HCT116 (cell line): ENCODE data around the gene PRL. TPM values are rescaled to one million over a fixed set of nuclear protein-coding genes. Genes with fewer than 3 reads are reported as not detected.

Experiments
- ATAC-seq: fragments of 200-7000 bp; cut with Tn5 transposase; 2 replicates; pipeline ENCODE4 v1.9.1; 2020; ENCODE audit warnings: mild to moderate bottlenecking, moderate library complexity
- BruUV-seq: library from RNA; stranded (reverse); fragments of 400-500 nt; replicated peaks from 2 replicates; lab custom pipeline; 2021; lab: Mats Ljungman, UMichigan
- CTCF ChIA-PET: fragments of 300-600 bp; sonication (Branson Sonifier 250); formaldehyde crosslinking; loops from one replicate; lab custom pipeline; 2021; ENCODE audit warnings: antibody characterized with exemption; lab: Charles Lee
- POLR2A ChIA-PET: fragments of 300-600, 350-600 bp; sonication (Branson Sonifier 250); formaldehyde crosslinking; loops from one replicate; lab custom pipeline; 2021; ENCODE audit warnings: antibody characterized with exemption; lab: Charles Lee
- RAD21 ChIA-PET, 2 experiments: fragments of 300-600 bp; sonication (Branson Sonifier 250); formaldehyde crosslinking; loops; one replicate each; lab custom pipeline; 2023; ENCODE audit warnings: low total read pairs in 2 of 2; ENCODE audit not compliant: uncharacterized antibody in 2 of 2, unreplicated experiment in 2 of 2, low non-redundant PET in 1 of 2; lab: Charles Lee
- DNase-seq: peaks from one replicate; pipeline ENCODE4 v3.0.0-alpha.2; 2010; ENCODE audit warnings: low read depth, low spot score
- H2AFZ ChIP-seq: fragments of 200-600 bp; shearing (Covaris generic), sonication (generic); 2 replicates; pipeline ENCODE4 v1.6.1; 2017; ENCODE audit warnings: low read depth, mixed run types, mixed read lengths, antibody characterized with exemption, low read length; ENCODE audit not compliant: poor library complexity, severe bottlenecking
- H3K27ac ChIP-seq: 2 replicates; pipeline ENCODE4 v1.5.1; 2012; ENCODE audit warnings: low read depth, low read length
- H3K27me3 ChIP-seq: fragments of 200-600 bp; sonication (generic); 2 replicates; pipeline ENCODE4 v1.6.1; 2016; ENCODE audit warnings: mixed run types, low read length, mixed read lengths; ENCODE audit not compliant: insufficient read depth
- H3K36me3 ChIP-seq, 2 experiments: fragments of 200-500 bp in 1 of 2; fragments of 200-600 bp in 1 of 2; sonication (Bioruptor generic) in 1 of 2; sonication (generic) in 1 of 2; 2 replicates each; pipeline versions ENCODE4 v1.5.1 to v1.6.1; 2014 to 2016; ENCODE audit warnings: low read length in 2 of 2, inconsistent platforms in 1 of 2, mixed read lengths in 1 of 2, mixed run types in 1 of 2; ENCODE audit not compliant: insufficient read depth in 2 of 2, control insufficient read depth in 1 of 2
- H3K4me1 ChIP-seq, 2 experiments: fragments of 200-600 bp in 1 of 2; sonication (generic) in 1 of 2; 2 replicates each; pipeline versions ENCODE4 v1.5.1 to v1.6.1; 2012 to 2017; ENCODE audit warnings: low read length in 2 of 2, inconsistent platforms in 1 of 2, mild to moderate bottlenecking in 1 of 2, mixed read lengths in 1 of 2, mixed run types in 1 of 2, moderate library complexity in 1 of 2; ENCODE audit not compliant: insufficient read depth in 2 of 2, control insufficient read depth in 1 of 2
- H3K4me2 ChIP-seq: fragments of 200-600 bp; sonication (generic); 2 replicates; pipeline ENCODE4 v1.6.1; 2017; ENCODE audit warnings: mixed run types, low read length, mixed read lengths
- H3K4me3 ChIP-seq, 2 experiments: fragments of 200-600 bp in 1 of 2; sonication (generic) in 1 of 2; replicated peaks in 1 of 2; 2 replicates each; pipeline ENCODE4 v1.5.1; 2011 to 2016; ENCODE audit warnings: low read length in 2 of 2, control low read depth in 1 of 2, low read depth in 1 of 2, mild to moderate bottlenecking in 1 of 2, mixed read lengths in 1 of 2, mixed run types in 1 of 2
- H3K79me2 ChIP-seq: fragments of 200-600 bp; sonication (generic); 2 replicates; pipeline ENCODE4 v1.6.1; 2017; ENCODE audit warnings: mild to moderate bottlenecking, mixed run types, low read length, moderate library complexity, mixed read lengths; ENCODE audit not compliant: insufficient read depth
- H3K9ac ChIP-seq: fragments of 200-600 bp; sonication (generic); 2 replicates; pipeline ENCODE4 v1.6.1; 2016; ENCODE audit warnings: low read length, mixed read lengths
- H3K9me2 ChIP-seq: fragments of 200-600 bp; sonication (generic), shearing (Covaris generic); 2 replicates; pipeline ENCODE4 v1.6.1; 2017; ENCODE audit warnings: mixed run types, mild to moderate bottlenecking, moderate library complexity; ENCODE audit not compliant: insufficient read depth
- H3K9me3 ChIP-seq, 2 experiments: fragments of 200-500 bp in 1 of 2; fragments of 200-600 bp in 1 of 2; sonication (Bioruptor generic) in 1 of 2; sonication (generic) in 1 of 2; 2 replicates each; pipeline ENCODE4 v1.6.1; 2014 to 2017; ENCODE audit warnings: low read length in 2 of 2, mixed read lengths in 2 of 2, inconsistent platforms in 1 of 2, low read depth in 1 of 2, mild to moderate bottlenecking in 1 of 2, mixed run types in 1 of 2, moderate library complexity in 1 of 2; ENCODE audit not compliant: control insufficient read depth in 1 of 2, insufficient read depth in 1 of 2
- H4K20me1 ChIP-seq: fragments of 200-600 bp; sonication (generic), shearing (Covaris generic); 2 replicates; pipeline ENCODE4 v1.6.1; 2017; ENCODE audit warnings: mixed run types, mild to moderate bottlenecking, moderate library complexity; ENCODE audit not compliant: insufficient read depth
- CEBPB ChIP-seq: IDR thresholded peaks from 2 replicates; pipeline ENCODE4 v1.6.1; 2012; ENCODE audit warnings: low read depth
- CTCF ChIP-seq, 3 experiments: fragments of 200-600 bp in 1 of 3; sonication (generic) in 1 of 3; IDR thresholded peaks in 2 of 3; conservative IDR thresholded peaks in 1 of 3; 2 replicates each; pipeline ENCODE4 v1.5.1; 2012 to 2017; ENCODE audit warnings: low read depth in 2 of 3, low read length in 2 of 3, antibody characterized with exemption in 1 of 3, borderline replicate concordance in 1 of 3, control low read depth in 1 of 3, mild to moderate bottlenecking in 1 of 3, mixed read lengths in 1 of 3, mixed run types in 1 of 3, moderate library complexity in 1 of 3; ENCODE audit not compliant: insufficient read depth in 1 of 3
- ELF1 ChIP-seq: IDR thresholded peaks from 2 replicates; pipeline ENCODE4 v1.6.1; 2012; ENCODE audit warnings: low read depth, borderline replicate concordance
- EZH2 ChIP-seq: fragments of 200-600 bp; sonication (generic); IDR thresholded peaks from 2 replicates; pipeline ENCODE4 v1.6.1; 2017; ENCODE audit warnings: antibody characterized with exemption, mixed run types
- JUND ChIP-seq: IDR thresholded peaks from 2 replicates; pipeline ENCODE4 v1.6.1; 2012
- MAX ChIP-seq: IDR thresholded peaks from 2 replicates; pipeline ENCODE4 v1.6.1; 2012
- POLR2A ChIP-seq: IDR thresholded peaks from 2 replicates; pipeline ENCODE4 v1.7.0; 2011; ENCODE audit warnings: borderline replicate concordance; ENCODE audit not compliant: insufficient read depth, insufficient read length; ENCODE audit errors: extremely low read depth
- RAD21 ChIP-seq: IDR thresholded peaks from 2 replicates; pipeline ENCODE4 v1.6.1; 2012; ENCODE audit warnings: low read depth, mild to moderate bottlenecking
- REST ChIP-seq: IDR thresholded peaks from 2 replicates; pipeline ENCODE4 v1.6.1; 2012; ENCODE audit warnings: low read depth
- SIN3A ChIP-seq: IDR thresholded peaks from 2 replicates; pipeline ENCODE4 v1.6.1; 2012; ENCODE audit warnings: low read depth
- TCF7L2 ChIP-seq: IDR thresholded peaks from 2 replicates; pipeline ENCODE4 v1.7.0; 2011; ENCODE audit warnings: borderline replicate concordance, inconsistent platforms; ENCODE audit not compliant: insufficient read depth, insufficient read length; ENCODE audit errors: extremely low read depth
- YY1 ChIP-seq: IDR thresholded peaks from 2 replicates; pipeline ENCODE4 v1.6.1; 2011; ENCODE audit warnings: low read length, low read depth, moderate library complexity, mild to moderate bottlenecking; ENCODE audit not compliant: insufficient replicate concordance; ENCODE audit errors: extremely low read depth
- ZFX ChIP-seq: fragments of 450-650 bp; IDR thresholded peaks from 2 replicates; pipeline ENCODE4 v1.6.1; 2017
- ZNF274 ChIP-seq: fragments of 200-500 bp; sonication (Bioruptor generic); IDR thresholded peaks from 2 replicates; pipeline ENCODE4 v1.6.1; 2014; ENCODE audit warnings: mild to moderate bottlenecking, low read depth, low read length, inconsistent platforms
- intact Hi-C: fragments of 100-400 bp; cut with micrococcal nuclease; formaldehyde crosslinking; loops from 2 replicates; pipeline ENCODE4 v1.10.0; 2022
- total RNA-seq: library from RNA; stranded (reverse); gene quantifications from one replicate; pipeline ENCODE4 v1.2.1, GENCODE V29; 2021; ENCODE audit not compliant: unreplicated experiment
- TF ChIP-seq, protein P1 (sequence below): IDR thresholded peaks from 2 replicates; pipeline ENCODE4 v1.6.1; 2012

Gene PRL
- total RNA-seq, 1 experiment from 2014 or later: not detected

GRCh38 chr6:22334778-22335177 is 37.9 kb upstream of the PRL start:
- no peaks in the 10 kb centered on the region for H3K4me1 ChIP-seq
- no peak overlapping the region for H3K4me3 ChIP-seq
- BruUV-seq: no TSS peak
- TF ChIP-seq, protein P1, sequence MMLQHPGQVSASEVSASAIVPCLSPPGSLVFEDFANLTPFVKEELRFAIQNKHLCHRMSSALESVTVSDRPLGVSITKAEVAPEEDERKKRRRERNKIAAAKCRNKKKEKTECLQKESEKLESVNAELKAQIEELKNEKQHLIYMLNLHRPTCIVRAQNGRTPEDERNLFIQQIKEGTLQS: no peak
- TF ChIP-seq REST (no peak), ZFX (no peak), YY1 (no peak), EZH2 (no peak), JUND (no peak), CEBPB (no peak), ZNF274 (no peak), CTCF (IDR thresholded peaks at IDR 0.05 in 2 of 3, conservative IDR thresholded peaks at IDR 0.05 in 1 of 3; ENCODE audit: borderline replicate concordance in 1 of 3, insufficient read depth in 1 of 3, low read depth in 2 of 3, low read length in 2 of 3) (no peak), MAX (no peak), POLR2A (no peak), RAD21 (no peak), TCF7L2 (no peak), SIN3A (no peak), ELF1 (no peak)
- H2AFZ ChIP-seq: no peak overlapping the region
- H3K27me3 ChIP-seq: no peaks in the 10 kb centered on the region
- RAD21 ChIA-PET: no interaction called here
- CTCF ChIA-PET: no interaction called here
- no peaks in the 10 kb centered on the region for H3K9me2 ChIP-seq
- no peaks in the 10 kb centered on the region for H4K20me1 ChIP-seq
- H3K36me3 ChIP-seq: no peaks in the 10 kb centered on the region
- no peak overlapping the region for H3K4me2 ChIP-seq
- ATAC-seq: no peak
- POLR2A ChIA-PET: no interaction called here
- H3K9ac ChIP-seq: no peak overlapping the region
- no peaks in the 10 kb centered on the region for H3K9me3 ChIP-seq
- no peak overlapping the region for H3K27ac ChIP-seq
- intact Hi-C loops: no loop called here
- DNase-seq: no peak
- H3K79me2 ChIP-seq: no peaks in the 10 kb centered on the region
